DMS53 treated with DMSO at 0.1 percent for 48 hours (cell line): ENCODE data around the gene ITPR2.
"Not testable (repeated sequence)": the region's sequence is repeated elsewhere in the genome, so short reads cannot be mapped to it uniquely, and the experiment has no call there.

Experiments
- DNase-seq: peaks from one replicate; lab custom pipeline; 2025; ENCODE audit not compliant: unreplicated experiment; lab: John Stamatoyannopoulos, UW

Gene ITPR2

GRCh38 chr12:26633591-26634210, 199.3 kb downstream of the ITPR2 start:
- no peak for DNase-seq

GRCh38 chr12:26632756-26633155, 200.2 kb downstream of the ITPR2 start:
- DNase-seq, result no peak

GRCh38 chr12:26631846-26632245, 201.1 kb downstream of the ITPR2 start:
- no peak for DNase-seq

GRCh38 chr12:26630546-26631027, 202.4 kb downstream of the ITPR2 start:
- DNase-seq, result no peak

GRCh38 chr12:26629864-26630263, 203.1 kb downstream of the ITPR2 start:
- DNase-seq, result no peak

- no peak for DNase-seq
These were observed 204.8 kb downstream of the ITPR2 start for GRCh38 chr12:26628234-26628633.

GRCh38 chr12:26627335-26627734, 205.7 kb downstream of the ITPR2 start:
- DNase-seq, result no peak

- DNase-seq, result no peak
These were observed 209.9 kb downstream of the ITPR2 start for GRCh38 chr12:26623136-26623535.

GRCh38 chr12:26622601-26623000, 210.4 kb downstream of the ITPR2 start:
- DNase-seq, result no peak

- DNase-seq, result no peak
These were observed 211.1 kb downstream of the ITPR2 start for GRCh38 chr12:26621932-26622331.

GRCh38 chr12:26620907-26621306, 212.1 kb downstream of the ITPR2 start:
- no peak for DNase-seq

GRCh38 chr12:26617513-26617912, 215.5 kb downstream of the ITPR2 start:
- DNase-seq, result no peak

GRCh38 chr12:26614011-26614616, 218.9 kb downstream of the ITPR2 start:
- DNase-seq, result no peak

- DNase-seq, result no peak
These were observed 220.8 kb downstream of the ITPR2 start for GRCh38 chr12:26612203-26612602.

GRCh38 chr12:26611598-26611997, 221.4 kb downstream of the ITPR2 start:
- DNase-seq, result no peak

GRCh38 chr12:26610774-26611173, 222.2 kb downstream of the ITPR2 start:
- DNase-seq, result no peak

GRCh38 chr12:26609986-26610385, 223.0 kb downstream of the ITPR2 start:
- DNase-seq, result no peak

GRCh38 chr12:26608706-26609105, 224.3 kb downstream of the ITPR2 start:
- DNase-seq, result no peak

GRCh38 chr12:26608273-26608672, 224.7 kb downstream of the ITPR2 start:
- no peak for DNase-seq

GRCh38 chr12:26606911-26607310, 226.1 kb downstream of the ITPR2 start:
- no peak for DNase-seq

- not testable (repeated sequence) for DNase-seq
These were observed 228.2 kb downstream of the ITPR2 start for GRCh38 chr12:26604813-26605212.

- no peak for DNase-seq
These were observed 233.8 kb downstream of the ITPR2 start for GRCh38 chr12:26599096-26599695.
